HepG2 (cell line): Measurements from ENCODE around the gene IFNG. TPM values are rescaled to one million over a fixed set of nuclear protein-coding genes. Genes with fewer than 3 reads are reported as not detected.

ENCODE experiments used
- ATAC-seq: fragments of 200-7000 bp; cut with Tn5 transposase; 3 replicates; pipeline ENCODE4 v1.9.1; 2020; ENCODE audit warnings: mild to moderate bottlenecking, moderate library complexity
- BruUV-seq: library from RNA; stranded (reverse); fragments of 400-500 nt; replicated peaks from 2 replicates; lab custom pipeline; 2021; lab: Mats Ljungman, UMichigan
- CTCF ChIA-PET: fragments of 300-600 bp; formaldehyde crosslinking; extraction: SDS; loops from one replicate; lab custom pipeline; 2021; ENCODE audit warnings: low total read pairs, inconsistent platforms, low intra/inter-chr PET ratio; lab: Yijun Ruan, JAX
- POLR2A ChIA-PET: fragments of 350-600 bp; sonication (Branson Sonifier 250); formaldehyde crosslinking; loops from one replicate; lab custom pipeline; 2020; ENCODE audit warnings: antibody characterized with exemption, inconsistent platforms; lab: Yijun Ruan, JAX
- DNase-seq: peaks from one replicate; pipeline ENCODE4 v3.0.0-alpha.2; 2015; ENCODE audit warnings: low spot score
- FAIRE-seq: peaks from 3 replicates; lab custom pipeline; 2011; peaks lifted over from hg19 to GRCh38; lab: Jason Lieb, UNC
- H2AFZ ChIP-seq: one replicate; pipeline ENCODE4 v1.6.1; 2011; ENCODE audit warnings: low read length, inconsistent platforms
- H3K27ac ChIP-seq: fragments of 300-600 bp; 3 replicates; pipeline ENCODE4 v1.8.0; 2011; ENCODE audit warnings: mixed run types, mild to moderate bottlenecking, mixed read lengths, low read length, inconsistent platforms; ENCODE audit not compliant: insufficient read depth; ENCODE audit errors: extremely low read length
- H3K27me3 ChIP-seq, 2 experiments: fragments of 200-600 bp in 1 of 2; 2 replicates in 1 of 2; 3 replicates in 1 of 2; pipeline versions ENCODE4 v1.6.0 to v1.8.0; 2011; ENCODE audit warnings: low read length in 2 of 2, mild to moderate bottlenecking in 2 of 2, moderate library complexity in 2 of 2, inconsistent platforms in 1 of 2; ENCODE audit not compliant: insufficient read depth in 2 of 2, control insufficient read depth in 1 of 2
- H3K36me3 ChIP-seq, 2 experiments: fragments of 200-600 bp in 1 of 2; replicated peaks in 1 of 2; 2 replicates in 1 of 2; 3 replicates in 1 of 2; pipeline versions ENCODE4 v1.5.1 to v1.8.0; 2011; ENCODE audit warnings: low read length in 2 of 2, inconsistent platforms in 1 of 2; ENCODE audit not compliant: insufficient read depth in 2 of 2, control insufficient read depth in 1 of 2
- H3K4me1 ChIP-seq: 2 replicates; pipeline ENCODE4 v1.5.1; 2012; ENCODE audit warnings: low read length, inconsistent platforms; ENCODE audit not compliant: insufficient read depth
- H3K4me2 ChIP-seq: 2 replicates; pipeline ENCODE4 v1.6.0; 2011; ENCODE audit warnings: low read depth, low read length, inconsistent platforms
- H3K4me3 ChIP-seq, 3 experiments: fragments of 200-600 bp in 1 of 3; sonication (generic), shearing (Covaris generic) in 1 of 3; replicated peaks in 1 of 3; 2 replicates each; pipeline ENCODE4 v1.5.1; 2011 to 2016; ENCODE audit warnings: low read length in 3 of 3, inconsistent platforms in 2 of 3, low read depth in 2 of 3, mild to moderate bottlenecking in 2 of 3, control low read depth in 1 of 3, mixed read lengths in 1 of 3; ENCODE audit not compliant: insufficient read depth in 1 of 3
- H3K79me2 ChIP-seq: one replicate; pipeline ENCODE4 v1.6.1; 2011; ENCODE audit warnings: low read length, inconsistent platforms; ENCODE audit not compliant: insufficient read depth
- H3K9ac ChIP-seq: 2 replicates; pipeline ENCODE4 v1.6.0; 2011; ENCODE audit warnings: mild to moderate bottlenecking, low read depth, low read length, inconsistent platforms; ENCODE audit not compliant: insufficient read depth
- H3K9me3 ChIP-seq: 2 replicates; pipeline ENCODE4 v1.5.1; 2012; ENCODE audit warnings: mild to moderate bottlenecking, low read length
- H4K20me1 ChIP-seq: 2 replicates; pipeline ENCODE4 v1.6.0; 2011; ENCODE audit warnings: inconsistent platforms, mild to moderate bottlenecking, low read length, moderate library complexity; ENCODE audit not compliant: insufficient read depth
- BCL6 ChIP-seq: IDR thresholded peaks from 2 replicates; pipeline ENCODE4 v1.6.1; 2016; ENCODE audit warnings: missing genetic modification reagents, missing compliant biosample characterization
- DR1 ChIP-seq: sonication (generic); formaldehyde crosslinking; IDR thresholded peaks from 2 replicates; pipeline ENCODE4 v1.8.0; 2021; ENCODE audit warnings: mild to moderate bottlenecking, missing genetic modification reagents, inconsistent platforms
- ZNF616 ChIP-seq: sonication (generic); formaldehyde crosslinking; IDR thresholded peaks from 2 replicates; pipeline ENCODE4 v1.5.0; 2020; ENCODE audit warnings: low read depth, mild to moderate bottlenecking, missing genetic modification reagents
- ZNF761 ChIP-seq: sonication (generic); formaldehyde crosslinking; conservative IDR thresholded peaks from 2 replicates; pipeline ENCODE4 v1.4.0; 2020; ENCODE audit warnings: mild to moderate bottlenecking, missing genetic modification reagents
- ZNF773 ChIP-seq: sonication (generic); formaldehyde crosslinking; IDR thresholded peaks from 2 replicates; pipeline ENCODE4 v1.4.0; 2020; ENCODE audit warnings: missing genetic modification reagents, borderline replicate concordance
- WGBS: methylation state at CpG from one replicate; pipeline ENCODE4 v1.1.6; 2017; ENCODE audit warnings: low lambda C conversion rate; 5-methylcytosine and 5-hydroxymethylcytosine counted together
- in situ Hi-C: cut with HindIII; loops from 2 replicates; pipeline ENCODE4 v1.10.0; 2017; ENCODE audit warnings: low pct_unique_long_range_greater_than_20kb; ENCODE audit not compliant: extremely low pct_ligation_motif_present
- intact Hi-C: fragments of 100-400 bp; cut with micrococcal nuclease; formaldehyde crosslinking; loops from one replicate; pipeline ENCODE4 v1.10.0; 2022; ENCODE audit not compliant: unreplicated experiment
- polyA plus RNA-seq, 8 experiments: library from polyadenylated mRNA; depleted of rRNA in 3 of 8; stranded (reverse) in 7 of 8; unstranded in 1 of 8; fragments of >200 nt; fragmentation: Illumina TruSeq in 4 of 8; extraction: Trizol in 4 of 8; gene quantifications; 2 replicates each; pipeline versions ENCODE4 v1.2.1 to v1.2.3, GENCODE V29; 2011 to 2016; ENCODE audit warnings: low read depth in 4 of 8, missing spikeins in 1 of 8, mixed read lengths in 1 of 8; ENCODE audit not compliant: insufficient read depth in 1 of 8
- total RNA-seq, 5 experiments: library from RNA; depleted of rRNA; stranded (reverse); fragments of >200 nt; fragmentation: Illumina TruSeq; extraction: Trizol; gene quantifications; 2 replicates each; pipeline ENCODE4 v1.2.3, GENCODE V29; 2016; ENCODE audit warnings: low read depth in 1 of 5
- TF ChIP-seq, protein P1 (sequence below): sonication (generic); formaldehyde crosslinking; IDR thresholded peaks from 2 replicates; pipeline ENCODE4 v1.5.0; 2020; ENCODE audit warnings: mild to moderate bottlenecking, missing genetic modification reagents, borderline replicate concordance
- TF ChIP-seq, protein P2 (sequence below): sonication (generic); formaldehyde crosslinking; IDR thresholded peaks from 2 replicates; pipeline ENCODE4 v1.4.0; 2020; ENCODE audit warnings: mild to moderate bottlenecking, missing genetic modification reagents

The IFNG gene
- total and polyA plus RNA-seq, 2 of the 13 experiments (the other 11 are each of a cell fraction or from before 2014, with no cell fraction given): not detected

DNA sequence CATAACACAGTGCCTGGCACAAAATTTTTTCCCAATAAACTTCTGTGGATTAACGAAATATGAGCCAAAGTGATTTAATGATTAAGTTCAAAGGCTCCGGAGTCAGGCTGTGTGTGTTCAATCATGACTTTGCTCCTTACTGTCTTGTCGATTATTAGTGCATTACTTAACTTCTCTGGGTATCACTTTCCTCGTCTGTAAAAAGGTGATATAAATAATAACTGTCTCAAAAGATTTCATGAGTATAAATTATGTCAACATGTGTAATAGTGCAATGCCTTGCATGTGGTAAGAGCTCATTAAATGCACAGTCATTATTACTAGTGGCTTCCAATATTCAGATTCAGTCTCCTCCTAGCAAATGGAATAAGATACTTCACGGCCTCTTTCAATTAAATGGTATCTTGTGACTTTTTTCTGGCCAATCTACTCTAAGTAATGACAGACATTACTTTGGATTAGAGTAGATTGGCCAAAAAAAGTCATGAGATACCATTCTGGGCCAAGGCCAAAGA lies 6.8 kb upstream of the IFNG start:
- ATAC-seq (no peak), DNase-seq (no peak), FAIRE-seq (no peak)
- WGBS: 8% methylated on average over 5 of the region's 5 CpGs
- no peaks in the 10 kb centered on the region for H3K9me3 ChIP-seq
- no peak overlapping the region for H2AFZ ChIP-seq
- no peak overlapping the region for H3K4me3 ChIP-seq
- H3K36me3 ChIP-seq: no peaks in the 10 kb centered on the region
- no peaks in the 10 kb centered on the region for H4K20me1 ChIP-seq
- ChIA-PET CTCF (no interaction called here), POLR2A (no interaction called here)
- no peaks in the 10 kb centered on the region for H3K4me1 ChIP-seq
- no peak overlapping the region for H3K27ac ChIP-seq
- in situ Hi-C loops: no loop called here
- TF ChIP-seq ZNF773 (CRISPR knock-in tag) (no peak), BCL6 (CRISPR knock-in tag) (no peak), ZNF616 (CRISPR knock-in tag) (no peak), ZNF761 (CRISPR knock-in tag) (no peak), DR1 (CRISPR knock-in tag) (no peak)
- TF ChIP-seq, protein P1, sequence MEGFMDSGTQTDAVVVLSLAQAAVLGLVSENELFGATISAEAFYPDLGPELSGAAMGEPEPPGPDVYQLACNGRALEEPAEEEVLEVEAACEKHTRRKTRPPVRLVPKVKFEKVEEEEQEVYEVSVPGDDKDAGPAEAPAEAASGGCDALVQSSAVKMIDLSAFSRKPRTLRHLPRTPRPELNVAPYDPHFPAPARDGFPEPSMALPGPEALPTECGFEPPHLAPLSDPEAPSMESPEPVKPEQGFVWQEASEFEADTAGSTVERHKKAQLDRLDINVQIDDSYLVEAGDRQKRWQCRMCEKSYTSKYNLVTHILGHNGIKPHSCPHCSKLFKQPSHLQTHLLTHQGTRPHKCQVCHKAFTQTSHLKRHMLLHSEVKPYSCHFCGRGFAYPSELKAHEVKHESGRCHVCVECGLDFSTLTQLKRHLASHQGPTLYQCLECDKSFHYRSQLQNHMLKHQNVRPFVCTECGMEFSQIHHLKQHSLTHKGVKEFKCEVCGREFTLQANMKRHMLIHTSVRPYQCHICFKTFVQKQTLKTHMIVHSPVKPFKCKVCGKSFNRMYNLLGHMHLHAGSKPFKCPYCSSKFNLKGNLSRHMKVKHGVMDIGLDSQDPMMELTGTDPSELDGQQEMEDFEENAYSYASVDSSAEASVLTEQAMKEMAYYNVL (CRISPR knock-in tag): no peak
- TF ChIP-seq, protein P2, sequence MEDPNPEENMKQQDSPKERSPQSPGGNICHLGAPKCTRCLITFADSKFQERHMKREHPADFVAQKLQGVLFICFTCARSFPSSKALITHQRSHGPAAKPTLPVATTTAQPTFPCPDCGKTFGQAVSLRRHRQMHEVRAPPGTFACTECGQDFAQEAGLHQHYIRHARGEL: no peak
- no peaks in the 10 kb centered on the region for H3K79me2 ChIP-seq
- no peak overlapping the region for H3K9ac ChIP-seq
- BruUV-seq: no TSS peak
- intact Hi-C loops: no loop called here
- no peaks in the 10 kb centered on the region; a peak in 1 of 5 replicates for H3K27me3 ChIP-seq
- no peak overlapping the region for H3K4me2 ChIP-seq
